GM12865 (cell line): Measurements from ENCODE around the gene KLF8.

Experiments used
- DNase-seq: peaks from one replicate; pipeline ENCODE4 v3.0.0; 2010; ENCODE audit warnings: low read depth
- H3K4me3 ChIP-seq: 2 replicates; pipeline ENCODE4 v1.5.1; 2011; ENCODE audit warnings: mild to moderate bottlenecking, low read depth, low read length, control low read depth
- TF ChIP-seq, protein P1 (sequence below): IDR thresholded peaks from 2 replicates; pipeline ENCODE4 v1.5.1; 2011; ENCODE audit warnings: low read length, control low read depth, low read depth, inconsistent platforms; ENCODE audit not compliant: insufficient read depth; ENCODE audit errors: missing control alignments

KLF8 gene

DNA sequence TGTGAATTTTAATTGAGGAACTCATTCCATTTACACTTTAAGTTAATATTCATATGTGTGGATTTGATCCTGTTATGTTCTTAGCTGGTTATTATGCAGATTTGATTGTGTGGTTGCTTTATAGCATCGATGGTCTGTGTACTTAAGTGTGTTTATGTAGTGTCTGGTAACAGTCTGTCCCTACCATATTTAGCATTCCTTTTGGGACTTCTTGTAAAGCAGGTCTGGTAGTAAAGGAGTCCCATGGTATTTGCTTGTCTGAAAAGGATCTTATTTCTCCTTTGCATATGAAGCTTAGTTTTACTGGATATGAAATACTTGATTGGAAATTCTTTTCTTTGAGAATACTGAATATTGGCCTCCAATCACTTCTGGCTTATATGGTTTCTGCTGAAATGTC is 76.6 kb downstream of the KLF8 start:
- DNase-seq: no peak
- TF ChIP-seq, protein P1, sequence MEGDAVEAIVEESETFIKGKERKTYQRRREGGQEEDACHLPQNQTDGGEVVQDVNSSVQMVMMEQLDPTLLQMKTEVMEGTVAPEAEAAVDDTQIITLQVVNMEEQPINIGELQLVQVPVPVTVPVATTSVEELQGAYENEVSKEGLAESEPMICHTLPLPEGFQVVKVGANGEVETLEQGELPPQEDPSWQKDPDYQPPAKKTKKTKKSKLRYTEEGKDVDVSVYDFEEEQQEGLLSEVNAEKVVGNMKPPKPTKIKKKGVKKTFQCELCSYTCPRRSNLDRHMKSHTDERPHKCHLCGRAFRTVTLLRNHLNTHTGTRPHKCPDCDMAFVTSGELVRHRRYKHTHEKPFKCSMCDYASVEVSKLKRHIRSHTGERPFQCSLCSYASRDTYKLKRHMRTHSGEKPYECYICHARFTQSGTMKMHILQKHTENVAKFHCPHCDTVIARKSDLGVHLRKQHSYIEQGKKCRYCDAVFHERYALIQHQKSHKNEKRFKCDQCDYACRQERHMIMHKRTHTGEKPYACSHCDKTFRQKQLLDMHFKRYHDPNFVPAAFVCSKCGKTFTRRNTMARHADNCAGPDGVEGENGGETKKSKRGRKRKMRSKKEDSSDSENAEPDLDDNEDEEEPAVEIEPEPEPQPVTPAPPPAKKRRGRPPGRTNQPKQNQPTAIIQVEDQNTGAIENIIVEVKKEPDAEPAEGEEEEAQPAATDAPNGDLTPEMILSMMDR: no peak

GRCh38 chrX:56309881-56310280 is 77.7 kb downstream of the KLF8 start:
- H3K4me3 ChIP-seq: no peak overlapping the region
- TF ChIP-seq, protein P1: no peak
- DNase-seq: no peak

More for the DNA sequence above, 76.6 kb downstream of the KLF8 start:
- H3K4me3 ChIP-seq: no peak overlapping the region

- TF ChIP-seq, protein P1: no peak
- no peak for DNase-seq
- H3K4me3 ChIP-seq: no peak overlapping the region
Observed at GRCh38 chrX:56310581-56310980, 78.4 kb downstream of the KLF8 start.

GRCh38 chrX:56313308-56313707 is 81.2 kb downstream of the KLF8 start:
- no peak overlapping the region for H3K4me3 ChIP-seq
- no peak for DNase-seq
- TF ChIP-seq, protein P1: no peak

DNA sequence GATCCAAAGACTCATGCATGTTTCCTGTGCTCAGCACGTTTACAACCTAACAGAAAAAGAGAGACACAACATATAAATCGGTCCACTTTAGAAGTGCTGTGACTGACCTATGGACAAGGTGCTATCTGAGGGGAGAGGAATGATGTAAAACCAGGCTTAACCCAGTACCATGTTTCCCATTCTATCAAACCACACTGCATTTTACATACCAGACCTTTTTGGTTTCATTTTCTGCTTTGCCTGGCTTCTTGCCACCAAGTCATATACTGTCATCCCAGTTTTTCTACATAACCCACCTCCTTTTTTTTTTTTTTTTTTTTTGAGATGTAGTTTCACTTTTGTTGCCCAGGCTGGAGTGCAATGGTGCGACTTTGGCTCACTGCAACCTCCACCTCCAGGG is 82.2 kb downstream of the KLF8 start:
- TF ChIP-seq, protein P1: no peak
- no peak overlapping the region for H3K4me3 ChIP-seq

GRCh38 chrX:56318076-56318475 is 85.9 kb downstream of the KLF8 start:
- no peak for DNase-seq
- TF ChIP-seq, protein P1: no peak

More for the DNA sequence above, 82.2 kb downstream of the KLF8 start:
- DNase-seq: peak; percentile 3

DNA sequence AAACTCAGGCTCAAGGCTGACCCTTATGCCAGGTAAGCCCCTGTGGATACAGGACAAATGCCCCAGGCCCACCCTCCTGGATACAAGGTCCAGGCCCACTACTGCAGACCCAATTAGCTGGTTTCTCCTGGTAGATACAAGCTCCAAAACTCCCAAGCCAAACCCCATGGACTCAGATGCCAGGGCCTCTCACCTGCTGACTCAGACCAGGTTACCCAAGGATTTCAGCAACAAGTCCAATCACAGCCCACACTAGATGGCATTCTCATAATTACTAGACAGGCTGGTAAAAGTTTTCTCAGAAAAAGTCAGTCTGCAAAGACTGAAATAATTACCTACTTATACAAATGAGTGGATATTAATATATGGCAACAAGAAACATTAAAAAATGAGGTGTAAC is 87.0 kb downstream of the KLF8 start:
- no peak for DNase-seq
- H3K4me3 ChIP-seq: no peak overlapping the region
- TF ChIP-seq, protein P1: no peak

More at GRCh38 chrX:56318076-56318475, 85.9 kb downstream of the KLF8 start:
- no peak overlapping the region for H3K4me3 ChIP-seq
